H1 (cell line): ENCODE measurements around the gene APLP1. TPM values are rescaled to one million over a fixed set of nuclear protein-coding genes. Genes with fewer than 3 reads are reported as not detected.

Experiments
- ATF3 ChIP-seq: IDR thresholded peaks from 2 replicates; pipeline ENCODE4 v1.6.1; 2011; ENCODE audit warnings: low read depth, mild to moderate bottlenecking, low read length; ENCODE audit not compliant: insufficient read depth
- CHD7 ChIP-seq: fragments of 300-600 bp; sonication (generic); IDR thresholded peaks from 2 replicates; pipeline ENCODE4 v1.7.1; 2012; ENCODE audit warnings: low read length, moderate library complexity, mild to moderate bottlenecking, inconsistent platforms; ENCODE audit not compliant: insufficient replicate concordance
- NANOG ChIP-seq: IDR thresholded peaks from 2 replicates; pipeline ENCODE4 v1.6.1; 2011; ENCODE audit warnings: low read length, low read depth, mild to moderate bottlenecking, inconsistent platforms; ENCODE audit not compliant: insufficient read depth, poor library complexity, severe bottlenecking
- RAD21 ChIP-seq, 2 experiments: IDR thresholded peaks in 1 of 2; conservative IDR thresholded peaks in 1 of 2; 2 replicates each; pipeline ENCODE4 v1.6.1; 2011; ENCODE audit warnings: low read depth in 2 of 2, low read length in 2 of 2, improper control_type of control experiment in 1 of 2, inconsistent platforms in 1 of 2, mild to moderate bottlenecking in 1 of 2, moderate library complexity in 1 of 2
- RBBP5 ChIP-seq: IDR thresholded peaks from 2 replicates; pipeline ENCODE4 v1.7.1; 2012; ENCODE audit warnings: low read depth, mild to moderate bottlenecking, inconsistent platforms, low read length, moderate library complexity, borderline replicate concordance
- YY1 ChIP-seq: IDR thresholded peaks from 2 replicates; pipeline ENCODE4 v1.6.1; 2011; ENCODE audit warnings: low read depth, mild to moderate bottlenecking, low read length
- polyA plus RNA-seq, 7 experiments: library from polyadenylated mRNA; depleted of rRNA in 3 of 7; stranded (reverse) in 5 of 7; unstranded in 2 of 7; fragments of >200 nt in 5 of 7; fragments of 200-250 nt in 2 of 7; gene quantifications; 1 replicate in 5 of 7; 2 replicates in 1 of 7; 4 replicates in 1 of 7; pipeline versions ENCODE4 v1.2.1 to v1.2.3, GENCODE V29; 2011 to 2013; ENCODE audit warnings: missing spikeins in 2 of 7, mixed read lengths in 2 of 7
- total RNA-seq: library from RNA; stranded (reverse); fragmentation: NEBNext Ultra II Directional; extraction: Animal tissue kit (Norgen Biotek cat#: 25700); gene quantifications from 2 replicates; pipeline ENCODE4 v1.2.1, GENCODE V29; 2021
- TF ChIP-seq, protein P1 (sequence below): IDR thresholded peaks from 2 replicates; pipeline ENCODE4 v1.6.1; 2011; ENCODE audit warnings: low read length, improper control_type of control experiment

The APLP1 gene
- total and polyA plus RNA-seq, 2 of the 8 experiments (the other 6 are each of a cell fraction or from before 2014, with no cell fraction given) = 19.9 to 22.0 TPM

GRCh38 chr19:35889370-35890112, 21.2 kb downstream of the APLP1 start (continued):
- TF ChIP-seq CHD7 = no peak
- no peak for TF ChIP-seq YY1
- no peak for TF ChIP-seq NANOG
- TF ChIP-seq RBBP5 = no peak
- TF ChIP-seq, protein P1, sequence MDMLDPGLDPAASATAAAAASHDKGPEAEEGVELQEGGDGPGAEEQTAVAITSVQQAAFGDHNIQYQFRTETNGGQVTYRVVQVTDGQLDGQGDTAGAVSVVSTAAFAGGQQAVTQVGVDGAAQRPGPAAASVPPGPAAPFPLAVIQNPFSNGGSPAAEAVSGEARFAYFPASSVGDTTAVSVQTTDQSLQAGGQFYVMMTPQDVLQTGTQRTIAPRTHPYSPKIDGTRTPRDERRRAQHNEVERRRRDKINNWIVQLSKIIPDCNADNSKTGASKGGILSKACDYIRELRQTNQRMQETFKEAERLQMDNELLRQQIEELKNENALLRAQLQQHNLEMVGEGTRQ = no peak
- no peak for TF ChIP-seq ATF3
- no peak for TF ChIP-seq RAD21 (IDR thresholded peaks at IDR 0.05 in 1 of 2, conservative IDR thresholded peaks at IDR 0.05 in 1 of 2; ENCODE audit: low read depth in 2 of 2, low read length in 2 of 2)
